ENCODE measurements around the gene IL9. TPM values are rescaled to one million over a fixed set of nuclear protein-coding genes. Genes with fewer than 3 reads are reported as not detected.

The IL9 gene
- total and polyA plus RNA-seq, 2 donors (not counting 1 experiment from before 2014, with no cell fraction given), result not detected

DNA sequence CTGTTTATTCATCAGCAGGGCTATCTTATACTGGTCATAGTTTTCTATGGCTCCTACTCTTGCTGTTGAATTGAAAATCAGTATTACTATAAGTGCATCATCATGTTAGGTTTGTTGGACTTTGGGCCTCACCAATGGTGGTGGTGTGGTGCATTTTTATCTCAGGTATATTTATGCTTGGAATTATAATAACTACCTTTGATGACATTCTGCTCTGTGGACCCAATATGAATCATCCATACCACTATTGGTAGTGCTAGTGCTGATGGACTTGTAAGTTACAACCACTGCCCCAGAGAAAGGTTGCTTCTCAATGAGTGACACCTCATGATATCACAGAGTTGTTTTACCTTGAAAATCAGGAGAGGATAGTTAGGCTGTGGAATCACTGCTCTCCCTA lies 28.0 kb downstream of the IL9 start:
- Histone ChIP-seq H2AFZ (ENCODE audit: low read length) (no peak overlapping the region), H4K20me1 (ENCODE audit: control insufficient read depth, extremely low read depth, insufficient read depth, low read length) (no peaks in the 10 kb centered on the region), H3K9me3 (ENCODE audit: control insufficient read depth, insufficient read depth, low read depth, low read length) (no peaks in the 10 kb centered on the region), H3K27ac (ENCODE audit: insufficient read depth, low read length) (no peak overlapping the region), H3K9ac (ENCODE audit: insufficient read depth, low read length) (no peak overlapping the region), H3K27me3 (ENCODE audit: control insufficient read depth, insufficient read depth, low read length) (no peaks in the 10 kb centered on the region), H3K4me2 (ENCODE audit: extremely low read depth, insufficient read depth, low read length) (no peak overlapping the region), H3K4me1 (ENCODE audit: control insufficient read depth, extremely low read depth, insufficient read depth, low read length) (no peaks in the 10 kb centered on the region), H3K4me3 (replicated peaks in 1 of 4; ENCODE audit: control extremely low read depth in 1 of 4, insufficient read depth in 1 of 4, low read depth in 3 of 4, low read length in 4 of 4) (no peak overlapping the region), H3K36me3 (ENCODE audit: control insufficient read depth, insufficient read depth, low read length) (no peaks in the 10 kb centered on the region), H3K79me2 (ENCODE audit: control insufficient read depth, insufficient read depth, low read length) (no peaks in the 10 kb centered on the region)
- TF ChIP-seq, protein P1, sequence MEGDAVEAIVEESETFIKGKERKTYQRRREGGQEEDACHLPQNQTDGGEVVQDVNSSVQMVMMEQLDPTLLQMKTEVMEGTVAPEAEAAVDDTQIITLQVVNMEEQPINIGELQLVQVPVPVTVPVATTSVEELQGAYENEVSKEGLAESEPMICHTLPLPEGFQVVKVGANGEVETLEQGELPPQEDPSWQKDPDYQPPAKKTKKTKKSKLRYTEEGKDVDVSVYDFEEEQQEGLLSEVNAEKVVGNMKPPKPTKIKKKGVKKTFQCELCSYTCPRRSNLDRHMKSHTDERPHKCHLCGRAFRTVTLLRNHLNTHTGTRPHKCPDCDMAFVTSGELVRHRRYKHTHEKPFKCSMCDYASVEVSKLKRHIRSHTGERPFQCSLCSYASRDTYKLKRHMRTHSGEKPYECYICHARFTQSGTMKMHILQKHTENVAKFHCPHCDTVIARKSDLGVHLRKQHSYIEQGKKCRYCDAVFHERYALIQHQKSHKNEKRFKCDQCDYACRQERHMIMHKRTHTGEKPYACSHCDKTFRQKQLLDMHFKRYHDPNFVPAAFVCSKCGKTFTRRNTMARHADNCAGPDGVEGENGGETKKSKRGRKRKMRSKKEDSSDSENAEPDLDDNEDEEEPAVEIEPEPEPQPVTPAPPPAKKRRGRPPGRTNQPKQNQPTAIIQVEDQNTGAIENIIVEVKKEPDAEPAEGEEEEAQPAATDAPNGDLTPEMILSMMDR (conservative IDR thresholded peaks at IDR 0.05 in 1 of 2, IDR thresholded peaks at IDR 0.05 in 1 of 2; ENCODE audit: low read depth in 1 of 2, low read length in 2 of 2), result no peak
- no peak for TF ChIP-seq EZH2 (IDR thresholded peaks at IDR 0.05; ENCODE audit: low read length, missing control alignments)
- no peak for DNase-seq (ENCODE audit: low read depth in 2 of 2)

DNA sequence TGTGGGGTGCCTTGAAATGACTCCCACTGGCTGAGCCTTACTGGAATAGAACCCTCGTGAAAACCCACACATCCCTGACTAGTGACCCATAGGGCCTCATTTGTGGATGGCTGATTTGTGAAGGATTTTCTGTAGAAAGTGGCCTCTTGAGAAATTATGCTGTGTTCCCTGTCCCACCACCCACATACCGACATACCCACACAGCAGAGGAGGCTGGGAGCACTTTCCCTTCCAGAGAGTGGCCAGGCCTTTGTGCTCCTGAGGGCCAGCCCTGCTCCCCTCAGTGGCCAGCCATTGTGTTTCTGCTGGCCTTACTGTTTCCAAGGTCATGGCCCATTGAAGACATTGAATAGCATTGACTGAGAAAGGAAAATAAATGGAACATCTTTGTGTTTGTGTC lies 29.6 kb downstream of the IL9 start:
- no peaks in the 10 kb centered on the region for H3K4me1 ChIP-seq (ENCODE audit: control insufficient read depth, extremely low read depth, insufficient read depth, low read length)
- no peak for DNase-seq (ENCODE audit: low read depth in 2 of 2)
- H3K9ac ChIP-seq (ENCODE audit: insufficient read depth, low read length), result no peak overlapping the region
- no peak overlapping the region for H3K4me3 ChIP-seq (replicated peaks in 1 of 4; ENCODE audit: control extremely low read depth in 1 of 4, insufficient read depth in 1 of 4, low read depth in 3 of 4, low read length in 4 of 4)
- H3K27me3 ChIP-seq (ENCODE audit: control insufficient read depth, insufficient read depth, low read length), result no peaks in the 10 kb centered on the region
- H3K4me2 ChIP-seq (ENCODE audit: extremely low read depth, insufficient read depth, low read length), result no peak overlapping the region
- no peaks in the 10 kb centered on the region for H3K9me3 ChIP-seq (ENCODE audit: control insufficient read depth, insufficient read depth, low read depth, low read length)
- TF ChIP-seq, protein P1 (conservative IDR thresholded peaks at IDR 0.05 in 1 of 2, IDR thresholded peaks at IDR 0.05 in 1 of 2; ENCODE audit: low read depth in 1 of 2, low read length in 2 of 2), result no peak
- no peak for TF ChIP-seq EZH2 (IDR thresholded peaks at IDR 0.05; ENCODE audit: low read length, missing control alignments)
- H4K20me1 ChIP-seq (ENCODE audit: control insufficient read depth, extremely low read depth, insufficient read depth, low read length), result no peaks in the 10 kb centered on the region
- no peak overlapping the region for H2AFZ ChIP-seq (ENCODE audit: low read length)
- H3K27ac ChIP-seq (ENCODE audit: insufficient read depth, low read length), result no peak overlapping the region
- no peaks in the 10 kb centered on the region for H3K36me3 ChIP-seq (ENCODE audit: control insufficient read depth, insufficient read depth, low read length)
- H3K79me2 ChIP-seq (ENCODE audit: control insufficient read depth, insufficient read depth, low read length), result no peaks in the 10 kb centered on the region

DNA sequence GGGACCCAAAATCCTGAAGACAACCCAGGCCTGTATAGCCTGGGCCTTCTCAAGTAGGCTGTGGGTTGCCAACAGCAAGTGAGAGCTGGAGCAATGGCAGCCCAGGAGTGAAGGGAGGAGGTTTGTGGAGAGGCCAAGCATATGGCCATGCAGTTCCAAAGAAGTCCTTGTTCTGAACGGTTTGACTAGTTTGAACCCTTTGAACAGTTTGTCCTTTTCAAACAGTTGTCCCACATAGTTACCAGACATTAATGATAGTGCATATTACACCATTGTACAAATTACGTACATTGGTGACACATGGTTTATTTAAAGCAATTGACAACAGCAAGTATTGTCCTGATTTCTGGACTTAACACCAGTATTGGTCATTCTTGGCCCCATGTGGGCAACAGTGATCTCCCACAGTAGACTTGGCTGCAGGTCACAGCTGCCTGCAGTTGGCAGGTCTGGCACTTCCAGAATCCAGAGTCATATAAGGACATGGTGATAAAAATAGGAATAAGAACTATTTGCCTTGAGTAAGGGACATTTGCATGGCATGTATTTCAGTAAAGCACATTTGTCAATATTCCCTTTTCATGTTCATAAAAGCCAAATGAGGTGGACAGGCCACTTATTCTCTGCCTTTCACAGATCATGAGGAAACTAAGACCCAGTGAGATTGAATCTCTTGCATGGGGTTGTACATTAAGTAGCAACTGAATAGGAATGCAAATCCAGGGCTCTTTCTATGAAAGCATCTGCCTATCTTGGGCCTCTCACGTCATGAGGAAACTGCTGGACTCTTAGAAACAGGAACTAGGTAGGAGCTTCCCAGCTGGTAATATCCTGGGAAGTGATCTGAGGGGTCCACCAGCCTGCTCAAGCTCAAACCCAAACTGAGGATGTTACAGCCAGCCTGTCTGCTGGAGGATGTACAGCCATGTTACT lies 30.9 kb downstream of the IL9 start:
- Histone ChIP-seq H3K9me3 (ENCODE audit: control insufficient read depth, insufficient read depth, low read depth, low read length) (no peaks in the 10 kb centered on the region), H3K27me3 (ENCODE audit: control insufficient read depth, insufficient read depth, low read length) (no peaks in the 10 kb centered on the region), H3K4me3 (replicated peaks in 1 of 4; ENCODE audit: control extremely low read depth in 1 of 4, insufficient read depth in 1 of 4, low read depth in 3 of 4, low read length in 4 of 4) (no peak overlapping the region), H2AFZ (ENCODE audit: low read length) (no peak overlapping the region), H3K27ac (ENCODE audit: insufficient read depth, low read length) (no peak overlapping the region), H3K9ac (ENCODE audit: insufficient read depth, low read length) (no peak overlapping the region), H3K4me2 (ENCODE audit: extremely low read depth, insufficient read depth, low read length) (no peak overlapping the region), H3K4me1 (ENCODE audit: control insufficient read depth, extremely low read depth, insufficient read depth, low read length) (no peaks in the 10 kb centered on the region), H4K20me1 (ENCODE audit: control insufficient read depth, extremely low read depth, insufficient read depth, low read length) (no peaks in the 10 kb centered on the region), H3K79me2 (ENCODE audit: control insufficient read depth, insufficient read depth, low read length) (no peaks in the 10 kb centered on the region), H3K36me3 (ENCODE audit: control insufficient read depth, insufficient read depth, low read length) (no peaks in the 10 kb centered on the region)
- TF ChIP-seq, protein P1 (conservative IDR thresholded peaks at IDR 0.05 in 1 of 2, IDR thresholded peaks at IDR 0.05 in 1 of 2; ENCODE audit: low read depth in 1 of 2, low read length in 2 of 2), result no peak
- no peak for TF ChIP-seq EZH2 (IDR thresholded peaks at IDR 0.05; ENCODE audit: low read length, missing control alignments)
- no peak for DNase-seq (ENCODE audit: low read depth in 2 of 2)

Measured in fibroblast of lung (primary cell).